ENCODE data around the gene ABLIM2.

Gene ABLIM2

GRCh38 chr4:7971881-7972500, 186.6 kb downstream of the ABLIM2 start:
- DNase-seq, result no peak

- DNase-seq, result no peak
Observed at GRCh38 chr4:7971159-7971631, 187.4 kb downstream of the ABLIM2 start.

- no peak for DNase-seq
Observed at GRCh38 chr4:7970361-7970946, 188.2 kb downstream of the ABLIM2 start.

- DNase-seq, result no peak
Observed at GRCh38 chr4:7968262-7968896, 190.2 kb downstream of the ABLIM2 start.

- DNase-seq, result no peak
Observed at GRCh38 chr4:7967501-7968261, 190.9 kb downstream of the ABLIM2 start.

- no peak for DNase-seq
Observed at GRCh38 chr4:7967063-7967440, 191.6 kb downstream of the ABLIM2 start.

GRCh38 chr4:7966281-7967062, 192.1 kb downstream of the ABLIM2 start:
- no peak for DNase-seq

GRCh38 chr4:7964890-7965662, 193.5 kb downstream of the ABLIM2 start:
- DNase-seq, result no peak

- no peak for DNase-seq
Observed at GRCh38 chr4:7964459-7964858, 194.2 kb downstream of the ABLIM2 start.

- DNase-seq, result no peak
Observed at GRCh38 chr4:7963691-7964090, 194.9 kb downstream of the ABLIM2 start.

- DNase-seq, result no peak
Observed at GRCh38 chr4:7962609-7963508, 195.8 kb downstream of the ABLIM2 start.

- no peak for DNase-seq
Observed at GRCh38 chr4:7960790-7961655, 197.6 kb downstream of the ABLIM2 start.

- no peak for DNase-seq
Observed at GRCh38 chr4:7960017-7960789, 198.4 kb downstream of the ABLIM2 start.

- no peak for DNase-seq
Observed at GRCh38 chr4:7959078-7959477, 199.5 kb downstream of the ABLIM2 start.

GRCh38 chr4:7956934-7957656, 201.5 kb downstream of the ABLIM2 start:
- no peak for DNase-seq

- no peak for DNase-seq
Observed at GRCh38 chr4:7956270-7956808, 202.3 kb downstream of the ABLIM2 start.

- DNase-seq, result no peak
Observed at GRCh38 chr4:7955393-7955792, 203.2 kb downstream of the ABLIM2 start.

- no peak for DNase-seq
Observed at GRCh38 chr4:7952615-7953014, 206.0 kb downstream of the ABLIM2 start.

Data from activated gamma-delta T cell (primary cell).